GM18505 (cell line): ENCODE measurements around the gene GVQW3.
"Not testable (repeated sequence)": the region's sequence is repeated elsewhere in the genome, so short reads cannot be mapped to it uniquely, and the experiment has no call there.

ENCODE experiments used
- ATAC-seq: cut with Tn5 transposase; IDR thresholded peaks from one replicate; pipeline ENCODE4 v1.9.1; 2021; ENCODE audit not compliant: unreplicated experiment
- POLR2A ChIP-seq: IDR thresholded peaks from 4 replicates; pipeline ENCODE4 v1.6.1; 2011; ENCODE audit warnings: borderline replicate concordance; ENCODE audit not compliant: insufficient read depth, insufficient read length; ENCODE audit errors: extremely low read depth

Gene GVQW3

GRCh38 chr11:76400967-76401366 lies 19.8 kb downstream of the GVQW3 start:
- no peak for TF ChIP-seq POLR2A
- ATAC-seq, result no peak

- not testable (repeated sequence) for ATAC-seq
Measured at GRCh38 chr11:76401484-76401883, 20.4 kb downstream of the GVQW3 start.

DNA sequence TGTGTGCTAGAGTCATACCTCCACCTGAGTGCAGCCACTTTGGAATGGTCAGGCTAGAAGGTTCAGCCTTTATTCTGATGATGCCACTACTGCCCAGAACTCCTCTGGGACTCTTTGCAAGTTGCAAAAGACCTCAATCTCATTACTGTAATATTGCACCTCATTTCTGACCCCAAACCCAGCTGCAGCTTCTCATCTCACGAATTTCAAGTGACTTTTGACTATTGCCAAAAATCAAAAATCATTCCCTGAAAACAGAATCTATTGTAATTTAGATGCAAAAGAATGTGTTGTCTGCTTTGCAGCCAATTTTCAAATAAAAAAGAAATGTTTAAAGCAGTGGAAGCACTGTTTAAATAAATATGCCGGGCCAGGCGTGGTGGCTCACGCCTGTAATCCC lies 25.2 kb downstream of the GVQW3 start:
- ATAC-seq, result no peak
- TF ChIP-seq POLR2A, result no peak

GRCh38 chr11:76408171-76408965 lies 27.2 kb downstream of the GVQW3 start:
- no peak for TF ChIP-seq POLR2A
- no peak for ATAC-seq

DNA sequence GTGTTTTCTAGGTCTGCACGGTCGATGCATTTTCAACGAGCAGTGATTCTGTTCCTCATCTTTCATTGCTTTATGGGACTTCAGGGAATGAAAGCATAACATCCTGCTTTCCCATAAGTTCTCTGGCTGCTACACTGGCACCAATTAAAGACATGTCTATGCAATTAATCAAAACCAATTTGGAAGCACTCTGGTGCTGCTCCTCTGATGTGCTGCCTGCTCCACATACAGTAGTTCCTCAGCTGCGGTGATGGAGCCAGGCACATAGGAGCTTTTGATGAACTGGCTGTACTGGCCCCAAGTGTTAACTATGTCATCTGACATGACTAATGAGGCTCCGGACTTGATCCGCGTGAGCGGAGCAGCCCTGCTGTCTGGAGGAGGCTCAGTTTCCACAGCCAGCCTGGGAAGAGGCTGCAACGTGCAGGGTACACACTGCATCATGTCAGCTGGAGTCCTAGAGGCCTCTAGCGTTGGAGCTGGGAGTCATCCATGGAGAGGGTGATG lies 29.8 kb downstream of the GVQW3 start:
- no peak for ATAC-seq
- no peak for TF ChIP-seq POLR2A

DNA sequence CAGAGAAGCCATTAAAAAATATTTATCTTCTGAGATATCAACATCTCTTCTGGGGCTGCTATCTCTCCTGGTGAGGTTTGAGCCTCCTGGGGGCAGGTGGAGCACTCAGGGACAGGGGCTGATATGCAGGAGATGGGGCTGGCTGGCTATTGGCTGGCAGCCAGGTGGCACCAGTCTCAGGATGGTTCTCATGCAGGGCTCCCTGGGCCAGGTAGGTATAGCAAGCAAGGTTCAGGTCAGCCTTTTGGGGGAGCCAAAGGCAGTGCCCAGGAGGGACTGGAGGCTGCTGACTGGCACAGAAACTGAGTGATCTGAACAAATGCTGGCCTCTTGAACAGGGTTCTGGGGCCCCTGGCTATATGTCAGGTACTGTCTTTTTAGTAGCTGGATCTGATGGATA lies 34.0 kb downstream of the GVQW3 start:
- no peak for ATAC-seq
- no peak for TF ChIP-seq POLR2A

GRCh38 chr11:76419896-76420295 lies 38.8 kb downstream of the GVQW3 start:
- no peak for ATAC-seq
- no peak for TF ChIP-seq POLR2A

DNA sequence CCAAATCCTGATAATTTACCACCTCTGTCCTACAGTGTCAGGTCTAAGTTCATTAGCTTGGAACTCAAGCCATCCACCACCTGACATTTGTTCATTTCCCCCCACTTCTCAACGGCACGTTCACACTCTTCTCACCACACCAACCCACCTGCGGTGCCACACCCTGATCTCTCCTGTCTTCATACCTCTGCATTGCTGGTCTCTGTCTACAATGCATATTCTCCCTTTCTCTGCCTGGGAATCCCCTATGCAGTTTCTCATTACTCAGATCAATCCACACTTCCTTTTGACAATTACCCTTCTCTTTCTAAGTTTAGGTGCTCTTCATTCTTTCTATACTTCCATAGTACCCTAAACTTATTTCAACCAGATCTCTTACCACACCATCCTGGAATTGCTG lies 43.3 kb downstream of the GVQW3 start:
- no peak for ATAC-seq
- no peak for TF ChIP-seq POLR2A

DNA sequence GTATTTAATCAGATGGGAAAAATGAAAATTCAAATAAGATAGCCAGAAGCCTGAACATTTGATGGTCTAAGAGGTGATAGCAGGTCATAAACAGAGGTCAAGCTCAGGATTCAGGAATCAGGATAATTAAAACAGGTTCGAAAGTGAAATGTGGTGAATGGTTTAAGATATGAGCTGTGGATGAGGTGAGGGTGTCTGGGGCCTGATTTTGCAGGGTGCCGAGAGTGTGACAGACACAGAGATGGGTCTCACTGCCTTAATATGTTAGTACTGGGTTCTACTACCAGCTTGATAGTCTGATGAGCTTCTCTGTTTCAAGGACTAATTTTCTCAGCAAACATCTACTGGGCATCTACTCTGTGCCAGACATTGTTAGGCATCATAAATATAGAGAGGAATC lies 43.8 kb downstream of the GVQW3 start:
- no peak for ATAC-seq
- no peak for TF ChIP-seq POLR2A

- TF ChIP-seq POLR2A, result no peak
- no peak for ATAC-seq
Measured at GRCh38 chr11:76426660-76427059, 45.5 kb downstream of the GVQW3 start.

DNA sequence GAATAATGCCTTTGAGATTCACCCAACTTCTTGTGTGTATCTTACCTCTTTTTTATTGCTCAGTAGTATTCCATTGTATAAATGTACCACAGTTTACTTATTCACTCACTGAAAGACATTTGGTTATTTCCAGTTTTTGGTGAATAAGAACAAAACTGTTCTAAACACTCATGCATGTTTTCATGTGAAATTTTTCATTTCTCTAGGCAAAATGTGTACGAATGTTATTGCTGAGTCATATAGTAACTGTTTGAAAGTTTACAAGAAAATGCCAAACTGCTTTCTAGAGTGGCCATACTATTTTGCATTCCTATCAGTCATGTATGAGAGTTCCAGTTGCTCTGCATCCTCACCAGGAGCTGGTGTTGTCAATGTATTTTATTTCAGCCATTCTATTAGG lies 54.9 kb downstream of the GVQW3 start:
- no peak for TF ChIP-seq POLR2A
- ATAC-seq, result no peak

- ATAC-seq, result no peak
- peak; percentile 26 for TF ChIP-seq POLR2A
Measured at GRCh38 chr11:76443268-76443980, 62.3 kb downstream of the GVQW3 start.

- ATAC-seq, result no peak
- TF ChIP-seq POLR2A, result no peak
Measured at GRCh38 chr11:76444065-76444383, 62.9 kb downstream of the GVQW3 start.
